GM19025 (cell line): Measurements from ENCODE around the gene OXSR1.
A peak's percentile ranks its signal among the peaks of the same experiment; 100 is the strongest.
"Not testable (repeated sequence)": the region's sequence is repeated elsewhere in the genome, so short reads cannot be mapped to it uniquely, and the experiment has no call there.

Experiments used
- ATAC-seq: cut with Tn5 transposase; IDR thresholded peaks from one replicate; pipeline ENCODE4 v1.9.1; 2021; ENCODE audit warnings: mild to moderate bottlenecking, low read depth, moderate library complexity; ENCODE audit not compliant: unreplicated experiment

The OXSR1 gene

GRCh38 chr3:38163841-38164642, 1.3 kb upstream of the OXSR1 start:
- no peak for ATAC-seq

GRCh38 chr3:38164643-38164951, 740 bp upstream of the OXSR1 start:
- ATAC-seq: peak; percentile 11

GRCh38 chr3:38165722-38166387, 518 bp downstream of the OXSR1 start:
- ATAC-seq: no peak

GRCh38 chr3:38167591-38167990, 2.3 kb downstream of the OXSR1 start:
- ATAC-seq: no peak

- ATAC-seq: no peak
These were observed 3.1 kb downstream of the OXSR1 start for GRCh38 chr3:38168151-38169026.

GRCh38 chr3:38169027-38169317, 3.6 kb downstream of the OXSR1 start:
- no peak for ATAC-seq

GRCh38 chr3:38170722-38171121, 5.4 kb downstream of the OXSR1 start:
- no peak for ATAC-seq

- ATAC-seq: no peak
These were observed 6.3 kb downstream of the OXSR1 start for GRCh38 chr3:38171622-38172021.

- ATAC-seq: no peak
These were observed 8.6 kb downstream of the OXSR1 start for GRCh38 chr3:38173834-38174418.

GRCh38 chr3:38177181-38177580, 11.8 kb downstream of the OXSR1 start:
- no peak for ATAC-seq

- ATAC-seq: no peak
These were observed 21.4 kb downstream of the OXSR1 start for GRCh38 chr3:38186781-38187180.

- ATAC-seq: no peak
These were observed 25.1 kb downstream of the OXSR1 start for GRCh38 chr3:38190481-38190881.

GRCh38 chr3:38202931-38203330, 37.6 kb downstream of the OXSR1 start:
- ATAC-seq: not testable (repeated sequence)

GRCh38 chr3:38203690-38204089, 38.4 kb downstream of the OXSR1 start:
- ATAC-seq: no peak

GRCh38 chr3:38204599-38205471, 39.5 kb downstream of the OXSR1 start:
- ATAC-seq: no peak

GRCh38 chr3:38205472-38205805, 40.1 kb downstream of the OXSR1 start:
- no peak for ATAC-seq

- no peak for ATAC-seq
These were observed 42.1 kb downstream of the OXSR1 start for GRCh38 chr3:38207254-38208003.

- ATAC-seq: peak; percentile 88
These were observed 44.9 kb downstream of the OXSR1 start for GRCh38 chr3:38210141-38210757.

GRCh38 chr3:38212141-38212540, 46.8 kb downstream of the OXSR1 start:
- no peak for ATAC-seq
